BE2C (cell line): ENCODE measurements around the gene PRTN3.

Experiments
- DNase-seq: peaks from one replicate; pipeline ENCODE4 v3.0.0-alpha.2; 2020
- H3K27me3 ChIP-seq: fragments of 250-450 bp; sonication (Bioruptor Pico); 2 replicates; pipeline ENCODE4 v1.5.1; 2020; ENCODE audit warnings: mild to moderate bottlenecking
- H3K36me3 ChIP-seq: fragments of 250-450 bp; sonication (Bioruptor Pico); 2 replicates; pipeline ENCODE4 v1.5.1; 2020; ENCODE audit warnings: mild to moderate bottlenecking
- H3K4me1 ChIP-seq: fragments of 250-450 bp; sonication (Bioruptor Pico); 2 replicates; pipeline ENCODE4 v1.5.1; 2020
- H3K4me3 ChIP-seq: 2 replicates; pipeline ENCODE4 v1.5.1; 2011; ENCODE audit warnings: low read depth, low read length
- H3K9me3 ChIP-seq: fragments of 250-450 bp; sonication (Bioruptor Pico); 2 replicates; pipeline ENCODE4 v1.5.1; 2020
- CTCF ChIP-seq: IDR thresholded peaks from 2 replicates; pipeline ENCODE4 v1.5.1; 2012; ENCODE audit warnings: mild to moderate bottlenecking, low read depth, low read length

The PRTN3 gene

GRCh38 chr19:823565-824121 lies 17.2 kb upstream of the PRTN3 start:
- no peaks in the 10 kb centered on the region for H3K9me3 ChIP-seq
- DNase-seq = no peak
- no peak overlapping the region for H3K4me3 ChIP-seq
- H3K36me3 ChIP-seq = no peaks in the 10 kb centered on the region
- H3K4me1 ChIP-seq = no peaks in the 10 kb centered on the region
- no peak for TF ChIP-seq CTCF
- peaks cover 7% of the 10 kb centered on the region; the same call in 1 of the 2 replicates for H3K27me3 ChIP-seq

GRCh38 chr19:824885-825284 lies 15.9 kb upstream of the PRTN3 start:
- DNase-seq = no peak
- Histone ChIP-seq H3K27me3 (peaks cover 13% of the 10 kb centered on the region), H3K4me1 (no peaks in the 10 kb centered on the region), H3K9me3 (no peaks in the 10 kb centered on the region), H3K36me3 (no peaks in the 10 kb centered on the region), H3K4me3 (no peak overlapping the region)
- TF ChIP-seq CTCF = no peak

- Histone ChIP-seq H3K36me3 (no peaks in the 10 kb centered on the region), H3K27me3 (peaks cover 24% of the 10 kb centered on the region), H3K4me1 (no peaks in the 10 kb centered on the region), H3K9me3 (no peaks in the 10 kb centered on the region), H3K4me3 (no peak overlapping the region)
- DNase-seq = no peak
- TF ChIP-seq CTCF = no peak
These were observed 14.7 kb upstream of the PRTN3 start for GRCh38 chr19:825897-826644.

GRCh38 chr19:827314-827709 lies 13.5 kb upstream of the PRTN3 start:
- no peaks in the 10 kb centered on the region for H3K9me3 ChIP-seq
- DNase-seq = no peak
- peaks cover 32% of the 10 kb centered on the region for H3K27me3 ChIP-seq
- no peak for TF ChIP-seq CTCF
- no peaks in the 10 kb centered on the region for H3K36me3 ChIP-seq
- no peak overlapping the region for H3K4me3 ChIP-seq
- H3K4me1 ChIP-seq = no peaks in the 10 kb centered on the region

- no peak for TF ChIP-seq CTCF
- Histone ChIP-seq H3K4me3 (no peak within 1 kb of the TSS), H3K27me3 (peaks cover 32% of the 10 kb centered on the region), H3K4me1 (no peaks in the 10 kb centered on the region), H3K9me3 (no peaks in the 10 kb centered on the region), H3K36me3 (no peaks in the 10 kb centered on the region)
- no peak for DNase-seq
These were observed 13.0 kb upstream of the PRTN3 start, which contains the start of gene AZU1 for GRCh38 chr19:827710-828321. AZU1 (plus strand) TSS chr19:827837; CDS start chr19:827847, 10 bp downstream.
